Smooth muscle cell of the brain vasculature (primary cell): ENCODE results near the gene TAS1R2.

Experiments
- DNase-seq: peaks from one replicate; pipeline ENCODE4 v3.0.0-alpha.2; 2012; ENCODE audit warnings: low read depth, low spot score

The TAS1R2 gene

GRCh38 chr1:18802231-18802630, 57.2 kb downstream of the TAS1R2 start:
- DNase-seq = no peak

GRCh38 chr1:18800258-18800657, 59.2 kb downstream of the TAS1R2 start:
- no peak for DNase-seq

GRCh38 chr1:18799454-18799853, 60.0 kb downstream of the TAS1R2 start:
- DNase-seq = no peak

- no peak for DNase-seq
Observed at GRCh38 chr1:18798946-18799345, 60.5 kb downstream of the TAS1R2 start.

- DNase-seq = no peak
Observed at GRCh38 chr1:18798533-18798932, 60.9 kb downstream of the TAS1R2 start.

GRCh38 chr1:18796950-18797349, 62.5 kb downstream of the TAS1R2 start:
- DNase-seq = no peak

GRCh38 chr1:18795002-18795689, 64.3 kb downstream of the TAS1R2 start:
- DNase-seq = no peak

GRCh38 chr1:18794561-18794960, 64.9 kb downstream of the TAS1R2 start:
- DNase-seq = no peak

- no peak for DNase-seq
Observed at GRCh38 chr1:18794051-18794450, 65.4 kb downstream of the TAS1R2 start.

- no peak for DNase-seq
Observed at GRCh38 chr1:18793164-18793563, 66.3 kb downstream of the TAS1R2 start.

- DNase-seq = no peak
Observed at GRCh38 chr1:18792747-18793146, 66.7 kb downstream of the TAS1R2 start.
